Gastrocnemius medialis (tissue), 4 donors: ENCODE measurements around the gene TMEM114.

ENCODE experiments used
- POLR2A ChIP-seq, 2 donors: fragments of 450-650 bp; IDR thresholded peaks; one replicate each; pipeline ENCODE4 v1.6.1; 2017; ENCODE audit warnings: antibody characterized with exemption in 2 of 2, mild to moderate bottlenecking in 2 of 2, moderate library complexity in 2 of 2
- TF ChIP-seq, protein P1 (sequence below), 5 experiments: fragments of 450-650 bp in 3 of 5; fragments of 200-600 bp in 2 of 5; sonication (generic) in 2 of 5; IDR thresholded peaks in 4 of 5; conservative IDR thresholded peaks in 1 of 5; 1 replicate in 4 of 5; 2 replicates in 1 of 5; pipeline ENCODE4 v1.5.1; 2016 to 2019; ENCODE audit warnings: antibody characterized with exemption in 5 of 5, mild to moderate bottlenecking in 3 of 5, moderate library complexity in 3 of 5

DNA sequence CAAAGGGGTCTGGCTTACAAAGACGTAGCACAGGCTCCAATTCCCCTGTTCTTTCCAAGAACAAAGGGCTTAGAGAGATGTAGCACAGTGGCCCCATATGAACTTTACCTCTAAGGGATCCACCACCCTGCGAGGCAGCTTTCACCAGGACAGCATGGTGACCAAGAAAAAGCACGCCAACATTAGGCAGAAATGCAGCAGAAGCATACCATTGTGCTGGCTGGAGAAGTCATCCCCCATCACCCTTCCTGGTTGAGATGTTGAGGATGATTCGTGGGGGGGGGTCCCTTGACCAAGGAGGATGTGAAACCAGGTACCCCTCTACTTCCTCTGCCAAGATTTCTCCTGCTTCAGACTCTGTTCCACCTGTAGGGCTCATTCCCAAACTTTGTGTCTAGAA, 48.4 kb downstream of the TMEM114 start:
- TF ChIP-seq, protein P1, sequence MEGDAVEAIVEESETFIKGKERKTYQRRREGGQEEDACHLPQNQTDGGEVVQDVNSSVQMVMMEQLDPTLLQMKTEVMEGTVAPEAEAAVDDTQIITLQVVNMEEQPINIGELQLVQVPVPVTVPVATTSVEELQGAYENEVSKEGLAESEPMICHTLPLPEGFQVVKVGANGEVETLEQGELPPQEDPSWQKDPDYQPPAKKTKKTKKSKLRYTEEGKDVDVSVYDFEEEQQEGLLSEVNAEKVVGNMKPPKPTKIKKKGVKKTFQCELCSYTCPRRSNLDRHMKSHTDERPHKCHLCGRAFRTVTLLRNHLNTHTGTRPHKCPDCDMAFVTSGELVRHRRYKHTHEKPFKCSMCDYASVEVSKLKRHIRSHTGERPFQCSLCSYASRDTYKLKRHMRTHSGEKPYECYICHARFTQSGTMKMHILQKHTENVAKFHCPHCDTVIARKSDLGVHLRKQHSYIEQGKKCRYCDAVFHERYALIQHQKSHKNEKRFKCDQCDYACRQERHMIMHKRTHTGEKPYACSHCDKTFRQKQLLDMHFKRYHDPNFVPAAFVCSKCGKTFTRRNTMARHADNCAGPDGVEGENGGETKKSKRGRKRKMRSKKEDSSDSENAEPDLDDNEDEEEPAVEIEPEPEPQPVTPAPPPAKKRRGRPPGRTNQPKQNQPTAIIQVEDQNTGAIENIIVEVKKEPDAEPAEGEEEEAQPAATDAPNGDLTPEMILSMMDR (IDR thresholded peaks at IDR 0.05 in 4 of 5, conservative IDR thresholded peaks at IDR 0.05 in 1 of 5): no peak
- no peak for TF ChIP-seq POLR2A (IDR thresholded peaks at IDR 0.05)
